ENCODE measurements around the gene DLST. TPM values are rescaled to one million over a fixed set of nuclear protein-coding genes. Genes with fewer than 3 reads are reported as not detected.

Gene DLST
- total and polyA plus RNA-seq, 9 donors, result 41.0 to 100 (median 68.6) TPM

DNA sequence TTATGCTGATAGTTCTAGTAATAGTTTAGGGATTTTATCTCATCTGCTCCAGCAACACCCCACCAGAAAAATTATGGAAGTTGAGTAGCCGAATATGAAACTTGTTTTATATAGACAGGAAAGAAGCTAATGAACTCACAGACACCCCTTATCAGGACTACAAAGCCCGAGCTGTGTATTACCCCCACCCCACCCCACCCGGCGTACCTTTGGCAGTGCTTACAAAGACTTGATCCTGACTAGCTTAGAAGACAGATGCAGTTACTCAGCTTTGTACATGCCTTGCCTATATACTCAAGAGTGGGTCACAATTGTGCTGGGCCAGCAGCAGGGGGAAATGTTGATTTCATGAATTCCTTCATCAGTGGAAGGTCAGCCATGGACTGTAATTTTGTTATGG, 28.1 kb upstream of the DLST start:
- Histone ChIP-seq H3K27ac (no peak overlapping the region), H3K4me1 (ENCODE audit: insufficient read depth) (peaks cover 10% of the 10 kb centered on the region), H3K4me3 (no peak overlapping the region), H3K9me3 (no peaks in the 10 kb centered on the region), H3K27me3 (no peaks in the 10 kb centered on the region), H3K36me3 (no peaks in the 10 kb centered on the region)
- TF ChIP-seq EP300 (IDR thresholded peaks at IDR 0.05), result no peak
- TF ChIP-seq POLR2A (IDR thresholded peaks at IDR 0.05), result no peak
- TF ChIP-seq, protein P1, sequence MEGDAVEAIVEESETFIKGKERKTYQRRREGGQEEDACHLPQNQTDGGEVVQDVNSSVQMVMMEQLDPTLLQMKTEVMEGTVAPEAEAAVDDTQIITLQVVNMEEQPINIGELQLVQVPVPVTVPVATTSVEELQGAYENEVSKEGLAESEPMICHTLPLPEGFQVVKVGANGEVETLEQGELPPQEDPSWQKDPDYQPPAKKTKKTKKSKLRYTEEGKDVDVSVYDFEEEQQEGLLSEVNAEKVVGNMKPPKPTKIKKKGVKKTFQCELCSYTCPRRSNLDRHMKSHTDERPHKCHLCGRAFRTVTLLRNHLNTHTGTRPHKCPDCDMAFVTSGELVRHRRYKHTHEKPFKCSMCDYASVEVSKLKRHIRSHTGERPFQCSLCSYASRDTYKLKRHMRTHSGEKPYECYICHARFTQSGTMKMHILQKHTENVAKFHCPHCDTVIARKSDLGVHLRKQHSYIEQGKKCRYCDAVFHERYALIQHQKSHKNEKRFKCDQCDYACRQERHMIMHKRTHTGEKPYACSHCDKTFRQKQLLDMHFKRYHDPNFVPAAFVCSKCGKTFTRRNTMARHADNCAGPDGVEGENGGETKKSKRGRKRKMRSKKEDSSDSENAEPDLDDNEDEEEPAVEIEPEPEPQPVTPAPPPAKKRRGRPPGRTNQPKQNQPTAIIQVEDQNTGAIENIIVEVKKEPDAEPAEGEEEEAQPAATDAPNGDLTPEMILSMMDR (IDR thresholded peaks at IDR 0.05), result no peak
- WGBS, 3 donors, result 8 to 12% (median 10%) methylated on average over 4 of the region's 4 CpGs
- DNase-seq, result no peak
- intact Hi-C loops (cut with DNase I), result no loop called here

GRCh38 chr14:74855021-74855420, 26.7 kb upstream of the DLST start:
- no peak for TF ChIP-seq POLR2A (IDR thresholded peaks at IDR 0.05)
- TF ChIP-seq, protein P1 (IDR thresholded peaks at IDR 0.05), result no peak
- TF ChIP-seq EP300 (IDR thresholded peaks at IDR 0.05), result no peak
- no peak overlapping the region for H3K27ac ChIP-seq
- no peaks in the 10 kb centered on the region for H3K36me3 ChIP-seq
- intact Hi-C loops (cut with DNase I), result no loop called here
- WGBS, 3 donors, result 66 to 70% (median 69%) methylated on average over 7 of the region's 7 CpGs
- no peak overlapping the region for H3K4me3 ChIP-seq
- no peaks in the 10 kb centered on the region for H3K27me3 ChIP-seq
- H3K9me3 ChIP-seq, result no peaks in the 10 kb centered on the region
- DNase-seq, result no peak
- H3K4me1 ChIP-seq (ENCODE audit: insufficient read depth), result peaks cover 10% of the 10 kb centered on the region

GRCh38 chr14:74855945-74856344, 25.8 kb upstream of the DLST start:
- Histone ChIP-seq H3K4me1 (ENCODE audit: insufficient read depth) (peaks cover 10% of the 10 kb centered on the region), H3K27me3 (no peaks in the 10 kb centered on the region), H3K27ac (no peak overlapping the region), H3K4me3 (no peak overlapping the region), H3K36me3 (no peaks in the 10 kb centered on the region), H3K9me3 (no peaks in the 10 kb centered on the region)
- no peak for DNase-seq
- 66 to 91% (median 89%) methylated on average over 4 of the region's 4 CpGs for WGBS, 3 donors
- intact Hi-C loops (cut with DNase I), result no loop called here
- TF ChIP-seq EP300 (IDR thresholded peaks at IDR 0.05) (no peak), POLR2A (IDR thresholded peaks at IDR 0.05) (no peak)
- TF ChIP-seq, protein P1 (IDR thresholded peaks at IDR 0.05), result no peak

DNA sequence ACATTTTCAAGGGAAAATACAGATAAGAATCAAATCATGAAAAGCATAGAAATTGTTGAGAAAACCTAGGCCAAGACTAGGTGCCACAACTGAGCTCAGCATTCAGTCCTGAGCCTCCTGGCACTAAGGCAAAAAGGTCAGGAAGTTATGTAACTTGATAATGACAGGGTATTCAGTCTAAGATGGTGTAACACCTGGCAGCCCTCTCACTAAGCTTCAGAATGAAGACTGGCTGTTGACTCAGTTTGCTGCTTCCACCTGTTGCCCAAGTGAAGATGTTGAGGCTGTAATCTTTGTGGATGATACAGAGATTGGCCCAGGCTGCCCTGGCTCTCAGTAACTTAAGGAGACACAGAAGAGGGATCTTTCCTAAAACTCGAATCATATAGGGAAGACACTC, 25.4 kb upstream of the DLST start:
- TF ChIP-seq POLR2A (IDR thresholded peaks at IDR 0.05) (no peak), EP300 (IDR thresholded peaks at IDR 0.05) (no peak)
- TF ChIP-seq, protein P1 (IDR thresholded peaks at IDR 0.05), result no peak
- 84 to 100% (median 90%) methylated on average over 1 of the region's 1 CpG for whole genome bisulfite sequencing, 3 donors
- H3K27ac ChIP-seq, result no peak overlapping the region

More for the DNA sequence above, 25.4 kb upstream of the DLST start:
- H3K4me1 ChIP-seq (ENCODE audit: insufficient read depth), result peaks cover 10% of the 10 kb centered on the region
- DNase-seq, result no peak
- H3K27me3 ChIP-seq, result no peaks in the 10 kb centered on the region
- H3K9me3 ChIP-seq, result no peaks in the 10 kb centered on the region
- H3K36me3 ChIP-seq, result no peaks in the 10 kb centered on the region
- H3K4me3 ChIP-seq, result no peak overlapping the region
- intact Hi-C loops (cut with DNase I), result no loop called here
